Mesenchymal stem cell (in vitro differentiated cells and primary cell): ENCODE data around the gene FHIT.

Experiments
- DNase-seq: peaks from one replicate; pipeline ENCODE4 v3.0.0-alpha.2; 2013
- H2AFZ ChIP-seq: one replicate; pipeline ENCODE4 v1.6.1; 2013; ENCODE audit warnings: low read depth, mild to moderate bottlenecking, control low read depth, inconsistent platforms, low read length, moderate library complexity
- H2AK5ac ChIP-seq: 2 replicates; pipeline ENCODE4 v1.6.1; 2013; ENCODE audit warnings: low read length, moderate library complexity, mild to moderate bottlenecking, inconsistent platforms; ENCODE audit not compliant: severe bottlenecking
- H2BK120ac ChIP-seq: one replicate; pipeline ENCODE4 v1.6.1; 2013; ENCODE audit warnings: low read depth, mild to moderate bottlenecking, inconsistent platforms, low read length, moderate library complexity
- H2BK12ac ChIP-seq, 2 experiments: one replicate each; pipeline ENCODE4 v1.6.1; 2013; ENCODE audit warnings: inconsistent platforms in 2 of 2, low read length in 2 of 2, mild to moderate bottlenecking in 2 of 2, moderate library complexity in 2 of 2, control low read depth in 1 of 2
- H2BK15ac ChIP-seq: one replicate; pipeline ENCODE4 v1.6.1; 2013; ENCODE audit warnings: mild to moderate bottlenecking, low read depth, inconsistent platforms; ENCODE audit not compliant: poor library complexity, severe bottlenecking
- H2BK5ac ChIP-seq: 2 replicates; pipeline ENCODE4 v1.6.1; 2013; ENCODE audit warnings: low read depth, mild to moderate bottlenecking, low read length, control low read depth, inconsistent platforms; ENCODE audit not compliant: poor library complexity, severe bottlenecking
- H3K14ac ChIP-seq, 2 experiments: one replicate each; pipeline ENCODE4 v1.6.1; 2013; ENCODE audit warnings: inconsistent platforms in 2 of 2, low read length in 2 of 2, control low read depth in 1 of 2, mild to moderate bottlenecking in 1 of 2, moderate library complexity in 1 of 2
- H3K18ac ChIP-seq, 2 experiments: one replicate each; pipeline ENCODE4 v1.6.1; 2013; ENCODE audit warnings: inconsistent platforms in 2 of 2, low read length in 2 of 2, control low read depth in 1 of 2, low read depth in 1 of 2, mild to moderate bottlenecking in 1 of 2
- H3K23ac ChIP-seq, 2 experiments: one replicate each; pipeline ENCODE4 v1.6.1; 2013; ENCODE audit warnings: inconsistent platforms in 2 of 2, low read length in 2 of 2, mild to moderate bottlenecking in 2 of 2, moderate library complexity in 2 of 2, control low read depth in 1 of 2
- H3K27ac ChIP-seq: 2 replicates; pipeline ENCODE4 v1.5.1; 2013; ENCODE audit warnings: mild to moderate bottlenecking, moderate library complexity, low read length, control low read depth, inconsistent platforms; ENCODE audit not compliant: poor library complexity, severe bottlenecking
- H3K27me3 ChIP-seq, 2 experiments: 2 replicates each; pipeline versions ENCODE4 v1.6.1 to v1.7.0; 2013; ENCODE audit warnings: low read length in 2 of 2, mild to moderate bottlenecking in 2 of 2, moderate library complexity in 2 of 2, control low read depth in 1 of 2, inconsistent platforms in 1 of 2; ENCODE audit not compliant: control insufficient read depth in 1 of 2, insufficient read depth in 1 of 2
- H3K36me3 ChIP-seq, 2 experiments: 2 replicates each; pipeline versions ENCODE4 v1.6.1 to v1.7.0; 2013; ENCODE audit warnings: low read length in 2 of 2, control low read depth in 1 of 2, inconsistent platforms in 1 of 2, low read depth in 1 of 2, mild to moderate bottlenecking in 1 of 2; ENCODE audit not compliant: insufficient read depth in 2 of 2, control insufficient read depth in 1 of 2
- H3K4ac ChIP-seq, 2 experiments: one replicate each; pipeline ENCODE4 v1.6.1; 2013; ENCODE audit warnings: inconsistent platforms in 2 of 2, low read length in 2 of 2, mild to moderate bottlenecking in 2 of 2, moderate library complexity in 2 of 2, control low read depth in 1 of 2, low read depth in 1 of 2
- H3K4me1 ChIP-seq: 2 replicates; pipeline ENCODE4 v1.6.1; 2013; ENCODE audit warnings: low read depth, low read length, control low read depth; ENCODE audit not compliant: control insufficient read depth, insufficient read depth
- H3K4me2 ChIP-seq: 2 replicates; pipeline ENCODE4 v1.6.1; 2013; ENCODE audit warnings: low read length, mild to moderate bottlenecking, inconsistent platforms; ENCODE audit not compliant: poor library complexity, severe bottlenecking
- H3K4me3 ChIP-seq, 2 experiments: 2 replicates each; pipeline versions ENCODE4 v1.5.1 to v1.7.0; 2013; ENCODE audit warnings: low read length in 2 of 2, mild to moderate bottlenecking in 2 of 2, control low read depth in 1 of 2, low read depth in 1 of 2; ENCODE audit not compliant: insufficient read depth in 1 of 2
- H3K79me1 ChIP-seq: replicated peaks from 2 replicates; pipeline ENCODE4 v1.6.1; 2013; ENCODE audit warnings: mild to moderate bottlenecking, control low read depth, low read length, inconsistent platforms; ENCODE audit not compliant: poor library complexity, severe bottlenecking
- H3K9ac ChIP-seq: 2 replicates; pipeline ENCODE4 v1.7.0; 2013; ENCODE audit warnings: mild to moderate bottlenecking, low read length, moderate library complexity
- H3K9me3 ChIP-seq: 2 replicates; pipeline ENCODE4 v1.7.0; 2013; ENCODE audit warnings: mild to moderate bottlenecking, low read length; ENCODE audit not compliant: control insufficient read depth
- H4K8ac ChIP-seq: one replicate; pipeline ENCODE4 v1.6.1; 2013; ENCODE audit warnings: inconsistent platforms, mild to moderate bottlenecking, low read length, moderate library complexity
- H4K91ac ChIP-seq: one replicate; pipeline ENCODE4 v1.6.1; 2013; ENCODE audit warnings: mild to moderate bottlenecking, low read length, inconsistent platforms
- WGBS: methylation state at CpG from one replicate; pipeline ENCODE4 v1.1.7; 2013; ENCODE audit warnings: mixed read lengths; 5-methylcytosine and 5-hydroxymethylcytosine counted together

FHIT gene

GRCh38 chr3:59880717-59881116, 1370.5 kb downstream of the FHIT start:
- H3K14ac ChIP-seq, result no peak overlapping the region
- DNase-seq, result no peak
- H3K4me3 ChIP-seq, result no peak overlapping the region
- no peak overlapping the region for H2AK5ac ChIP-seq
- H2BK12ac ChIP-seq, result no peak overlapping the region
- no peak overlapping the region for H4K91ac ChIP-seq
- no peak overlapping the region for H2AFZ ChIP-seq
- H4K8ac ChIP-seq, result no peak overlapping the region
- no peaks in the 10 kb centered on the region for H3K9me3 ChIP-seq
- H3K79me1 ChIP-seq, result no peaks in the 10 kb centered on the region
- H3K36me3 ChIP-seq, result no peaks in the 10 kb centered on the region
- no peak overlapping the region for H2BK15ac ChIP-seq
- H3K4ac ChIP-seq, result no peak overlapping the region
- no peak overlapping the region for H3K27ac ChIP-seq
- no peak overlapping the region for H3K9ac ChIP-seq
- no peaks in the 10 kb centered on the region for H3K4me1 ChIP-seq
- H3K4me2 ChIP-seq, result no peak overlapping the region
- WGBS, result 100% methylated on average over 2 of the region's 2 CpGs
- no peak overlapping the region for H3K23ac ChIP-seq
- H3K27me3 ChIP-seq, result no peaks in the 10 kb centered on the region
- H2BK5ac ChIP-seq, result no peak overlapping the region
- H2BK120ac ChIP-seq, result no peak overlapping the region
- no peak overlapping the region for H3K18ac ChIP-seq

- H2AFZ ChIP-seq, result no peak overlapping the region
- no peak for DNase-seq
- no peak overlapping the region for H3K4me3 ChIP-seq
- no peaks in the 10 kb centered on the region for H3K4me1 ChIP-seq
- H2BK15ac ChIP-seq, result no peak overlapping the region
- no peak overlapping the region for H4K91ac ChIP-seq
- no peak overlapping the region for H3K27ac ChIP-seq
- no peak overlapping the region for H2AK5ac ChIP-seq
- no peak overlapping the region for H3K9ac ChIP-seq
- no peak overlapping the region for H3K18ac ChIP-seq
- H3K27me3 ChIP-seq, result no peaks in the 10 kb centered on the region
- no peaks in the 10 kb centered on the region for H3K36me3 ChIP-seq
- no CpG with 5 or more reads among the region's 2 CpGs for WGBS
- H3K23ac ChIP-seq, result no peak overlapping the region
- no peak overlapping the region for H4K8ac ChIP-seq
- no peak overlapping the region for H2BK12ac ChIP-seq
- no peak overlapping the region for H2BK120ac ChIP-seq
- no peak overlapping the region for H3K4me2 ChIP-seq
- H3K4ac ChIP-seq, result no peak overlapping the region
- no peaks in the 10 kb centered on the region for H3K9me3 ChIP-seq
- no peak overlapping the region for H2BK5ac ChIP-seq
- no peaks in the 10 kb centered on the region for H3K79me1 ChIP-seq
- no peak overlapping the region for H3K14ac ChIP-seq
Observed at GRCh38 chr3:59879031-59879581, 1372.1 kb downstream of the FHIT start.

- H3K4me3 ChIP-seq, result no peak overlapping the region
- H4K91ac ChIP-seq, result no peak overlapping the region
- no peaks in the 10 kb centered on the region for H3K36me3 ChIP-seq
- 100% methylated on average over 1 of the region's 2 CpGs for WGBS
- H2BK120ac ChIP-seq, result no peak overlapping the region
- no peak overlapping the region for H2BK12ac ChIP-seq
- H2AFZ ChIP-seq, result no peak overlapping the region
- H3K14ac ChIP-seq, result no peak overlapping the region
- peaks cover 0 to 4% of the 10 kb centered on the region in 2 experiments for H3K27me3 ChIP-seq
- H4K8ac ChIP-seq, result no peak overlapping the region
- H3K9me3 ChIP-seq, result no peaks in the 10 kb centered on the region
- H3K27ac ChIP-seq, result no peak overlapping the region
- no peaks in the 10 kb centered on the region for H3K79me1 ChIP-seq
- no peak overlapping the region for H3K4ac ChIP-seq
- H2BK15ac ChIP-seq, result no peak overlapping the region
- DNase-seq, result no peak
- no peak overlapping the region for H3K4me2 ChIP-seq
- no peak overlapping the region for H2AK5ac ChIP-seq
- no peak overlapping the region for H3K18ac ChIP-seq
- no peaks in the 10 kb centered on the region for H3K4me1 ChIP-seq
- no peak overlapping the region for H3K9ac ChIP-seq
- H3K23ac ChIP-seq, result no peak overlapping the region
- H2BK5ac ChIP-seq, result no peak overlapping the region
Observed at GRCh38 chr3:59878038-59878427, 1373.2 kb downstream of the FHIT start.

- Histone ChIP-seq H3K23ac (no peak overlapping the region), H3K4me3 (no peak overlapping the region), H2AK5ac (no peak overlapping the region), H2BK120ac (no peak overlapping the region), H2AFZ (no peak overlapping the region), H3K9me3 (no peaks in the 10 kb centered on the region), H3K4me2 (no peak overlapping the region), H3K18ac (no peak overlapping the region), H3K4ac (no peak overlapping the region), H3K36me3 (no peaks in the 10 kb centered on the region), H4K91ac (no peak overlapping the region), H4K8ac (no peak overlapping the region), H3K9ac (no peak overlapping the region), H3K27me3 (peaks cover 0 to 4% of the 10 kb centered on the region in 2 experiments), H2BK12ac (no peak overlapping the region), H3K27ac (no peak overlapping the region), H3K14ac (no peak overlapping the region), H3K4me1 (no peaks in the 10 kb centered on the region), H2BK5ac (no peak overlapping the region), H3K79me1 (no peaks in the 10 kb centered on the region), H2BK15ac (no peak overlapping the region)
- no peak for DNase-seq
- 59% methylated on average over 2 of the region's 2 CpGs for WGBS
Observed at GRCh38 chr3:59877263-59878037, 1373.8 kb downstream of the FHIT start.
